Stimulated activated CD4-positive, alpha-beta T cell treated with anti-CD3 and anti-CD28 coated beads, Interleukin-12 subunit alpha, Interleukin-12 subunit beta, amount 100 ng/mL, for 48 hours (primary cell): ENCODE measurements around the gene PHRF1.
"Not testable (repeated sequence)": the region's sequence is repeated elsewhere in the genome, so short reads cannot be mapped to it uniquely, and the experiment has no call there.

Experiments
- DNase-seq, 3 donors: peaks; one replicate each; pipeline ENCODE4 v3.0.0-alpha.2; 2020; ENCODE audit warnings: low read depth in 2 of 3, low spot score in 1 of 3

The PHRF1 gene

GRCh38 chr11:626475-627307 lies 50.4 kb downstream of the PHRF1 start, which contains the start of gene SCT:
SCT (minus strand) TSS chr11:627181; CDS start chr11:627143, 38 bp downstream.
- DNase-seq: no peak

GRCh38 chr11:627308-627576 lies 51.0 kb downstream of the PHRF1 start:
- no peak for DNase-seq

GRCh38 chr11:628056-628455 lies 51.8 kb downstream of the PHRF1 start:
- DNase-seq: no peak

GRCh38 chr11:629237-629583 lies 52.9 kb downstream of the PHRF1 start:
- DNase-seq: no peak

GRCh38 chr11:630871-631270 lies 54.6 kb downstream of the PHRF1 start:
- no peak for DNase-seq

DNA sequence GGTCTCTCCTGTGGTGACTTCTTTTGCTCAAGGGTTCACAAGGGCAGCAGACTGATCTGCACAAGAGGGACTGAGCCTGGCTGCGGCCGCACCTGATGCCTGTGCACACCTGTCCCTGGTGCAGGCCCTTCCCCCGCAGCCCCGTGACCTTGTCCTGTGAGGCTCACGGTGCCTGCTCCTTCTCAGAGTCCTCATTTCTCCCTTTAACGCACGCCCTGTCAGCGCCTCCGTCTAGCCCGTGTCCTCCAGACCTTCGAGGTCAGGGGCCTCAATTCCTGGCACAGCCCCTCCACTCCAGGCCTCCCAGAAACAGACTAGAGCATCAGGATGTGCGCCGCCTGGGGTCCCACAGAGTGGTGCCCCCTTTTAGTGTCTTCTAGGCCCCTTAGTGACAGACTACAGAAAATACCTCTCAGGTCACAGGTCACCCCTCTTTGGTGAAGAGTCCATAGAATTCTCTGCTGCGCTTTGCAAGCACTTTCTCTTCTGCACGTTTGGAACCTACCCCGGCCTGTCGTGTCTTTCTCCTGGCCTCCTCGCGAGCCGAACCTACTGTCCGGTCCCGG lies 59.8 kb downstream of the PHRF1 start:
- DNase-seq: no peak

DNA sequence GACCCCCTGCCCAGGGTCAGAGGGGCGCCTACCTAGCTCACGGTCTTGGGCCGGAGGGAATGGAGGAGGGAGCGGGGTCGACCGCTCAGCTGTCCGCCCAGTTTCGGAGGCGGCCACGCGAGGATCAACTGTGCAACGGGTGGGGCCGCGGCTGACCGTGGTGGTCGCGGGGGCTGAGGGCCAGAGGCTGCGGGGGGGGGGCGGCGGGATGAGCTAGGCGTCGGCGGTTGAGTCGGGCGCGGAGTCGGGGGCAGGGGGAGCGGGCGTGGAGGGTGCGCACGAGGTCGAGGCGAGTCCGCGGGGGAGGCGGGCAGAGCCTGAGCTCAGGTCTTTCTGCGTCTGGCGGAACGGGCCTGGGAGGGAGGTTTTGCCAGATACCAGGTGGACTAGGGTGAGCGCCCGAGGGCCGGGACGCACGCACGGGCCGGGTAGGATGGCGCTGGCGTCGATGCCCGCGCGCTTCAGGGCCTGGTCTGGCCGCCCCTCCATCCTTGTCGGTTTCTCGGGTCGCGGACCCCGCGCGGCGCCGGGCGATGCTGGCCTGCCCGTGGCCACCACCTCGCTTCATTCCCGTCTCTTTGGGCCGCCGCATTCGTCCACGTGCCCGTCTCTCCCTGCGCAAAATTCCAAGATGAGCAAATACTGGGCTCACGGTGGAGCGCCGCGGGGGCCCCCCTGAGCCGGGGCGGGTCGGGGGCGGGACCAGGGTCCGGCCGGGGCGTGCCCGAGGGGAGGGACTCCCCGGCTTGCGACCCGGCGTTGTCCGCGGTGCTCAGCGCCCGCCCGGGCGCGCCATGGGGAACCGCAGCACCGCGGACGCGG lies 60.5 kb downstream of the PHRF1 start, which contains the start of gene DRD4:
DRD4 (plus strand) TSS at position 759 of the 822 bp plus-strand sequence; CDS start at position 795, 36 bp downstream.
- DNase-seq: no peak

- DNase-seq: no peak
Measured at GRCh38 chr11:637333-637592, 61.0 kb downstream of the PHRF1 start.

GRCh38 chr11:637593-638521 lies 61.6 kb downstream of the PHRF1 start:
- DNase-seq: no peak

DNA sequence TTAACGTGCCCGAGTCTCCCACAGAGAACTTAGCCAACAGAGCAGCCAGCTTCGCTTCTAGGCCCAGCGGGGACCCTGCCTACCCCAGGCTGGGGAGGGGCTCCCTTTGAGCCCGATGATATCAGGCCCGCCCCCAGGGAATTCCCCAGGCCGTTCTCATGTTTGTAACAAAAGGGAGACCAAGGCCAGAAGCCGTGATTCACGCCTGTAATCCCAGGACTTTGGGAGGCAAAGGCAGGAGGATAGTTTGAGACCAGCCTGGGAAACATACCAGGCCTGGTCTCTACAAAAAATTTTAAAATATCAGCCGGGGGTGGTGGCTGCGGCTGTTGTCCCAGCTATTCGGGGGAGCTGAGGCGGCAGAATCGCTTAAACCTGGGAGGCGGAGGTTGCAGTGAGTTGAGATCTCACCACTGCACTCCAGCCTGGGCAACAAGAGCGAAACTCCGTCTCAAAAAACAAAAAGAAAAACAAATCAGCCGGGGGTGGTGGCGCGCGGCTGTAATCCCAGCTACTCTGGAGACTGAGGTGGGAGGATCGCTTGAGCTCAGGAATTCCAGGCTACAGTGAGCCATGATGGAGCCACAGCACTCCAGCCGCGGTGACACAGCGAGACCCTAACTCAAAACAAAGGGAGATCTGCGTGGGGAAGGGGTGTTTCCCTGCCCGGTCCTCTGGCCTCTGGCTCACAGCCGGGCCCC lies 62.5 kb downstream of the PHRF1 start:
- no peak for DNase-seq

DNA sequence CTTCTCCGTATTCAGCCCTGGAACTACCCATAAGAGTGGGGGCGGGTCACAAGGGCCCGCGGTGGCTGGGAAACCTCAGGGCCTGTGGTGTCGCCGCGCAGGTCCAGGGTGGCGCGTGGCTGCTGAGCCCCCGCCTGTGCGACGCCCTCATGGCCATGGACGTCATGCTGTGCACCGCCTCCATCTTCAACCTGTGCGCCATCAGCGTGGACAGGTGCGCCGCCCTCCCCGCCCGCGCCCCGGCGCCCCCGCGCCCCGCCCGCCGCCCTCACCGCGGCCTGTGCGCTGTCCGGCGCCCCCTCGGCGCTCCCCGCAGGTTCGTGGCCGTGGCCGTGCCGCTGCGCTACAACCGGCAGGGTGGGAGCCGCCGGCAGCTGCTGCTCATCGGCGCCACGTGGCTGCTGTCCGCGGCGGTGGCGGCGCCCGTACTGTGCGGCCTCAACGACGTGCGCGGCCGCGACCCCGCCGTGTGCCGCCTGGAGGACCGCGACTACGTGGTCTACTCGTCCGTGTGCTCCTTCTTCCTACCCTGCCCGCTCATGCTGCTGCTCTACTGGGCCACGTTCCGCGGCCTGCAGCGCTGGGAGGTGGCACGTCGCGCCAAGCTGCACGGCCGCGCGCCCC lies 63.2 kb downstream of the PHRF1 start:
- no peak for DNase-seq

DNA sequence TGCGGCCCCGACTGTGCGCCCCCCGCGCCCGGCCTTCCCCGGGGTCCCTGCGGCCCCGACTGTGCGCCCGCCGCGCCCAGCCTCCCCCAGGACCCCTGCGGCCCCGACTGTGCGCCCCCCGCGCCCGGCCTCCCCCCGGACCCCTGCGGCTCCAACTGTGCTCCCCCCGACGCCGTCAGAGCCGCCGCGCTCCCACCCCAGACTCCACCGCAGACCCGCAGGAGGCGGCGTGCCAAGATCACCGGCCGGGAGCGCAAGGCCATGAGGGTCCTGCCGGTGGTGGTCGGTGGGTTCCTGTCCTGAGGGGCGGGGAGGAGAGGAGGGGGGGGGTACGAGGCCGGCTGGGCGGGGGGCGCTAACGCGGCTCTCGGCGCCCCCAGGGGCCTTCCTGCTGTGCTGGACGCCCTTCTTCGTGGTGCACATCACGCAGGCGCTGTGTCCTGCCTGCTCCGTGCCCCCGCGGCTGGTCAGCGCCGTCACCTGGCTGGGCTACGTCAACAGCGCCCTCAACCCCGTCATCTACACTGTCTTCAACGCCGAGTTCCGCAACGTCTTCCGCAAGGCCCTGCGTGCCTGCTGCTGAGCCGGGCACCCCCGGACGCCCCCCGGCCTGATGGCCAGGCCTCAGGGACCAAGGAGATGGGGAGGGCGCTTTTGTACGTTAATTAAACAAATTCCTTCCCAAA lies 63.9 kb downstream of the PHRF1 start:
- DNase-seq: no peak

GRCh38 chr11:641806-642370 lies 65.6 kb downstream of the PHRF1 start:
- no peak for DNase-seq

GRCh38 chr11:643366-643765 lies 67.1 kb downstream of the PHRF1 start:
- DNase-seq: no peak

DNA sequence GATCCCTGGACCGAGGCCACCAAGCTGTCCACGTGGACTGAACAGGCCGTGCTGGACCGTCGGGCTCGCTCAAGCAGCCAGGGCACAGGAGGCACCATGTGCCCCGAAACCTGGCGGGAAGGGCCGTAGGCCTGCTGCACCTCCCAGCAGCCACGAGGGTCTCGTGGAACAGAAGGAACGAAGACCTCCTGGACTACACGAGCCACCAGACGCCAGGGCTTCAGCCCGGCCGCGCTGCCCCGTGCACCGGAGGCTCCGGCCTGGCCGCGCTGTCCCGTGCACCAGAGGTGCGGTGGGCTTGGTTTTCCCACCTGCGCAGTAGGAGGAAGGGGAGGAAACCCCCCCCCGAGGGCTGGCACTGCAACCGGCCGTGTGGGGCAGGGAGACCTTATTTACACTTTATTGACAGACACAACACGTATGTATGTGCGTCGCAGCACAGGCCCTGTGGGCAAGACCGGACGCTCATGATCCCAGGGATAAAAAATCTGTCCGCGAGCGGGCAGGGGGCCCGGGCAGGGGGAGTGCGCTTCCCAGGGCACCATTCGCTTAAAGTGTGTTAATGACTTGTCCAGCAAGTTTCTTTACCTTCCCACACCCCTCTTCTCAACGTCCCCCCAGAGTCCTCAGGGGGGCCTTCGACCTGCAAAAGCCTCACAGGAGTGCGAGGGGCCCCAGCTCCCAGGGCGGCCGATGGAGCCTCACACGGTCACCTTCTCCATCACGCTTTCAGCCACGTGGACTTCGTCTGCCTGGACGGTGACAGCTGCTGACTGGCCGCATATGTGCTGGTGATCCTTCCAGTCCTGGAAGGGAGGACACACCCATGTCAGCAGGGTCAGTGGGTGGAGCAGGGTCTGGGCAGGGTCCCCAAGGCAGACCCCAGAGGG lies 67.8 kb downstream of the PHRF1 start:
- no peak for DNase-seq

DNA sequence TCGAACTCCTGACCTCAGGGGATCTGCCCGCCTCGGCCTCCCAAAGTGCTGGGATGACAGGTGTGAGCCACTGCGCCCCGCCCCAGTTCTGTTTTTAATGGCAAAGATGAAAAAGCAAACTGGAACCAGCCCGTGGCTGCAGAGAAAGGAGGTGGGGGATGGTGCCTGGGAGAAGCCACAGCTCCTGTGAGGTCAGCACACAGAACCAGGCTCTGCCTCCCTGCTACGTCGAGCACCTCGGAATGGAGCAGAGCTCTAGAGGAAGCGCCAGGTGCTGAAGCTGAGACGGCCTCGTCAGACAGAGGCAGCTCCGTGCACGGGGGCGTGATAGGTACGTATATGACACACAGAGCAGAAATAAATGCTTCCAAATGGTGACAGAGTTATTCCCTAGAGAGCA lies 69.3 kb downstream of the PHRF1 start:
- DNase-seq: no peak

DNA sequence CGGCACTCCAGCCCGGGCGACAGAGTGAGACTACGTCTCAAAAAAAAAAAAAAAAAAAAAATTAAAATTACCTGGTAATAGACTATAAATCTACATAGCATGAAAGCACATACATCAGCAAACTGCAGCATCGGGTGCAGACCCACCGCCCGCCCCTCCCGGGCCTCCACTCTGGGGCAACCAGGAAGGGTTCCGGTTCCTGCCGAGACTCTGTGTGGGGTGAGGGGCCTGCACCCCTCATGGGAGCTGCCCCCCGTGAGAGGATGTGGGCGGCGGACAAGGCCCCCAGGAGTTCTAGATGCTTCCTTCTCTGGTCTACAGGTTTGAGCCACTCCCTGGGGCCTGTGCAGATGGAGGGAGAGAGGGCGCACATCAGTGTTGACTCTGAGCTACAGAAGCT lies 69.9 kb downstream of the PHRF1 start:
- DNase-seq: no peak

DNA sequence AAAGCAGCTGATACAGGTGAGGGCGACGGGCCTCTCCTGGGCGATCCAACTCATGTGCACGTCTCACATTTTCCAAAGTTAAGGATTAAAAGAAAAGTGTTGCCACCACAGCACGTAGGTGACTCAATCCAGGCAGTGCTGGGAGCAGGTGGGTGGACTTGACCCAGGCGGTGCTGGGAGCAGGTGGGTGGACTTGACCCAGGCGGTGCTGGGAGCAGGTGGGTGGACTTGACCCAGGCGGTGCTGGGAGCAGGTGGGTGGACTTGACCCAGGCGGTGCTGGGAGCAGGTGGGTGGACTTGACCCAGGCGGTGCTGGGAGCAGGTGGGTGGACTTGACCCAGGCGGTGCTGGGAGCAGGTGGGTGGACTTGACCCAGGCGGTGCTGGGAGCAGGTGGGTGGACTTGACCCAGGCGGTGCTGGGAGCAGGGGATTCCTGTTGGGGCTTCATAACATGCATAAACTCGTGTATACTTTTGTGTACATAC lies 71.4 kb downstream of the PHRF1 start:
- DNase-seq: not testable (repeated sequence)
